Activated T-cell treated with anti-CD3 and anti-CD28 coated beads for 1 hour (primary cell): ENCODE results near the gene LPIN1.

Source experiments
- DNase-seq: peaks from one replicate; pipeline ENCODE4 v3.0.0-alpha.2; 2020; ENCODE audit warnings: low read depth

LPIN1 gene, protein sequence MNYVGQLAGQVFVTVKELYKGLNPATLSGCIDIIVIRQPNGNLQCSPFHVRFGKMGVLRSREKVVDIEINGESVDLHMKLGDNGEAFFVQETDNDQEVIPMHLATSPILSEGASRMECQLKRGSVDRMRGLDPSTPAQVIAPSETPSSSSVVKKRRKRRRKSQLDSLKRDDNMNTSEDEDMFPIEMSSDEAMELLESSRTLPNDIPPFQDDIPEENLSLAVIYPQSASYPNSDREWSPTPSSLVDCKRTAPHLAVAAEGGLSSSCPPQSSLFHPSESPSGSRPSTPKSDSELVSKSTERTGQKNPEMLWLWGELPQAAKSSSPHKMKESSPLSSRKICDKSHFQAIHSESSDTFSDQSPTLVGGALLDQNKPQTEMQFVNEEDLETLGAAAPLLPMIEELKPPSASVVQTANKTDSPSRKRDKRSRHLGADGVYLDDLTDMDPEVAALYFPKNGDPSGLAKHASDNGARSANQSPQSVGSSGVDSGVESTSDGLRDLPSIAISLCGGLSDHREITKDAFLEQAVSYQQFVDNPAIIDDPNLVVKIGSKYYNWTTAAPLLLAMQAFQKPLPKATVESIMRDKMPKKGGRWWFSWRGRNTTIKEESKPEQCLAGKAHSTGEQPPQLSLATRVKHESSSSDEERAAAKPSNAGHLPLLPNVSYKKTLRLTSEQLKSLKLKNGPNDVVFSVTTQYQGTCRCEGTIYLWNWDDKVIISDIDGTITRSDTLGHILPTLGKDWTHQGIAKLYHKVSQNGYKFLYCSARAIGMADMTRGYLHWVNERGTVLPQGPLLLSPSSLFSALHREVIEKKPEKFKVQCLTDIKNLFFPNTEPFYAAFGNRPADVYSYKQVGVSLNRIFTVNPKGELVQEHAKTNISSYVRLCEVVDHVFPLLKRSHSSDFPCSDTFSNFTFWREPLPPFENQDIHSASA

DNA sequence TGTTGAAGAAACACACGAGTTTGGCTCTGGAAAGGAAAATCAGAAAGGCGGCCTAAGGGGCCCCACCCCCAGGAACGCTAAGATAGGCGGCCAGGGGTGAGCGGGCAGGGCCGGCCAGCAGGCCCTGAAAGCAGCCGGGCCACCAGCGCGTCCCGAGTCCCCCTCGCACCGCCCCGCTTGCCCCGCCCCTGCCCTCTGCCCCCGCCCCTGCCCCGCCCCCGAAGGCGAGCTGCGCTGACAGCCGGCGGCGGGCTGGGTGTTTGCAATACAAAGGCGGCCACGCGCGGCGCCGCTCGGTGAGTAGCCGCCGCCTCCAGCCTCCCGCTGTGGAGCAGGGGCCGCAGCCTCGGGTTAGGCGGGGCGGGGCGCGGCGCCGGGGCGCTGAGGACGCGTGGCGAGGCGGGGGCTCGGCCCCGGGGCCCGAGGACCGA lies at the start of gene LPIN1:
LPIN1 (plus strand) TSS at position 257 of the 431 bp plus-strand sequence. CDS start 18,910 bp downstream, outside the sequence.
- peak; percentile 88 for DNase-seq

DNA sequence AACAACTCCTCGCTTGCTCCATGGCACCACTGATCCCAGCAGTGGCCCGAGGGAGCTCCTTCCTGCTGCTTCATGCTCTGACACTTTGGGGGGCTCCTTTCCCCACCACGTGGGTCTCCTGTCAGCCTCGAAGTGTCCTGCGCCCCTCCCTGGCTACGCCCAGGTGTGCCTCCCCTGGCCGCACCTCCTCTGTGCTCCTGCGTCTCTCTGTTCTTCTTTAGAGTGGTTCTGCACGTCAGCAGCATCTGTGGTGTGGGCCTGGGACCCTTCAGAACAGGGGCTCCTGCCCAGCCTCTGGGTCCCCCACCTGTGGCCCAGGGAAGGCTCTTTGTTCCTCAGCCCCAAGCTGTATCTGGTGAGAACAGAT lies 49.7 kb upstream of the LPIN1 start:
- DNase-seq = no peak

DNA sequence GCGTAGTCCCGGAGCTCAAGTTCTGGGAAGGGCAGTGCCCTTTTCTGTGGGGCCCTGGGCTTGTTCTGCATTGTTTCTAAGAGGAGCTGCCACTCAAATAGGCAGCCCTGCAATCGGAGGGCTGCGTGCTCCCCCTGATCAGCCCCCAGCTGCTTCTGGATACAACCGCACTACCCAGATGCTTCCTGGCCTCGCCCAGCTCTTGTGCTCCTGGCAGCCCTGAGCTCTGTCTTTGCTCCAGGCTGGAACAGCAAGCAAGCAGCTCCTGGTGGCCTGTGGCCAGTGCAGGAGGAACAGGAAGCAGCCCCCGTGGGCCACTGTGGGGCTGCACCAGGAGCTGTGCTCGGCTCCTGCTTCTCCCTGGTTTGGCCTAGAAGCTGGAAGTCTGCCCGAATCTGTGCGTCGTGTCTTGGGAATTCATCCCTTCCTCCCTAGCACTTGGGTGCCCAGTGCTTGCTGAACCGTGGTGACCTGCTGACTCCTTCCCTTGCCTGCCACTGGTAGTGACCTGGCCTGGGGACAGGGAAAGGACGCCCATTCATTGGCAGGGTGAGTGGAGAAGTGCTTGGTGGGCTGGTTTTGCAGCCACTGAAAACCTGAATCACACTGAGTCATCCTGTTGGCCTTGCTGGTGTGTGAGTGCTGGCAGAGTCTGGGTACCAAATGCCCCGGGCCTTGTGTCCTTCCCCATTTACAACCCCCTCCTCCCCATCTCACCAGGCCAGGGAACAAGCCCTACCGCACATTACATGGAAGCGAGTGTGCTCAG lies 49.1 kb upstream of the LPIN1 start:
- no peak for DNase-seq

DNA sequence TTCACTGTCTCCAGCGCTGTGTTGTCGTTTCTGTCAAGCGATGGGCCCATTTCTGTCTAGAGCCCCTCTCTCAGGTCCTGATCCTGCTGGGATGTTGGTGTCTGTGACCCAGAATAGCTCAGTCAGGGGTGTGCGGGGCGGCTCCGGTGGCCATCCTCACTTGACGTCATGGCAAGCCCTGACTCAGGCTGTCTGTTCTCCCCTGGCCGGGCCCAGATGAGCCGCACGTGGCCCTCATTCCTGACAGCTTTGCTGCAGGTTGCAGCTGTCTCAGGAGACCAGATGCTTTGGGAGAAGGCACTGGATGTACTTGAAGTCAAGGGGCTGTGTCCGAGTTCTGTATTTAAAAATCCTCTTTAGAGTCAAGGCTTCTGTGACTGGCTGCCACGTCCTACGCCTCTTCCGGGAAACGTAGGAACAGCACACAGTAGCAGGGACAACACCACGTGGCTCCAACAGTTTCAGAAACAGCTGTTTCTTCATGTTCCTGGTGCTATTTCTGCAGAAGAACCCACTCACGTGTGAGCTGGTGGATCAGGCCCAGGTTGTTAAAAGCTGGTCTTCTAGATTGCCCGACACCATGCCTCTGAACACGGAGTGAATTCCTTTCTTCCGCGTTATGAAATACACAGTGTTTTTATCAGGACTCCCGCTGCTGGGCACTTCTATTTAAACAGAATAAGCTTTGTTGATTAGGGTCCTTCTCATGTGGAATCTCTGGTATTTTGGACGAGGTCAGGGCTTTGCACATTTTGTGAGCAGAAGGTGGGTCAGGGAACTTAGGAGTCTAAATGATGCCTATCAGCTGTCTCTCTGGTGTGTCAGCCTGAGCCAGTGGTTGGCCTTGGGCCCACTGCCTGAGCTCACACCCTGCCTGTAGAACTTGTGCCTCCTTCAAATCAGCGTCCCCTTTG lies 48.2 kb upstream of the LPIN1 start:
- no peak for DNase-seq

DNA sequence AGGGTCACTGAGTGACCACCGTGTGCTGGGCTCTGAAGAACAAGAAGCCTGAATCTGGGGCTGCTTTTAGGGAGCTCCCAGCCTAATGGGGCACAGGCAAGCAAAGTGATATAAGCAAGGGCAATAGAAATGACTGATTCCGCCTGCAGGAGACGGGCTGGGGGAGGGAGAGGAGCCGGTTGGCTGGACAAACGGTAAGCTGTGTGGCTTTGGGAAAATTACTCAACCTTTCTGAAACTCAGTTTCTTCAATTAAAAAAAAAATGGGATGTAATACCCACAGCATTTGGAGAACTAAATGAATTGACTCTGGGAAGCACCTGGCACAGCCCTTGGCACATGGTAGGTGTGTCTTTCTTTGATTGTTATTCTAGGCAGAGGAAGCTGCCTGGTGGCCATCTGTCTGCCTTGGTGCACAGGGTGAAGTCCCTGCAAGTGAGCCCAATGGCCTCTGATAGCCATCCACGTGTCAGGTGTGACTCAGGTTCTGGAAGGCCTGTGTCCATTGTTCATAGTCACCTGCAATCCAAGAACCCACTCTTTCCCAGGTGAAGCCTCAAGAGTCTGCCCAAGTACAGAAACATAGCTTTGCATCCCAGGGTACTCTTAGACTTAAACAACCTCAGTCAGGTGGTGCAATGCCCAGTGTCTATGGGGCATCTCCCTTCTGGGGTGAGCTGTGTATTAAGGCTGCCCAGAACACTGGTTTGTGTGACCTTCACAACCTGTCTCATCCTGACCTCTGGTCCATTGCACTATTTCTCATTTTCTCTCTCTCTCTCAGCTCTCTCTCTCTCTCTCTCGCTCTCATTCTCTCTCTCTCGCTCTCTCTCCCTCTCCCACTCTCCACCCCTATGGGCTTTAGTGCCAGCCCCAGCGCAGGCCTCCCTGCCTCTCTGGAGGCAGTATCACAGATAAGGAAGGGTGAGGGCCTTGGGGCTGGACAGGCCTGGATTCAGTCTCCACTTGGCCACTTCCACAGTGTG lies 46.5 kb upstream of the LPIN1 start:
- DNase-seq = no peak

DNA sequence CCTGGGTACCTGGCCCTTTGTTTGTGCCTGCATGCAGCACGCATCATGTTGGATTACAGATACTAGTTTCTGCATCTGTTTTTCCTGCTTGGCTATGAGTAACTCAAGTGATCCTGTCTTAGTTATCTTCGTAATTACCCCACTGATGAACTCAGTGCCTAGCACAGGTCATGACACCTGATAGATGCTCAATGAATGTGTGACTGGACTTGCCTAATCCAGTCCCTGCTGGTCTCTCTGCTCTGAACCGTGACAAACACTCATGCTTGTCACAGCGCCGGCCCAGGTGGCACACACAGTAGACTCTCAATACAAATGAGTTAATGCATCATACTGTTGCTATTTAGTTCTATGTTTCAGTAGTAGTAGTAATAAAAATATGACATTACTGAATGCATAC lies 45.2 kb upstream of the LPIN1 start:
- no peak for DNase-seq

DNA sequence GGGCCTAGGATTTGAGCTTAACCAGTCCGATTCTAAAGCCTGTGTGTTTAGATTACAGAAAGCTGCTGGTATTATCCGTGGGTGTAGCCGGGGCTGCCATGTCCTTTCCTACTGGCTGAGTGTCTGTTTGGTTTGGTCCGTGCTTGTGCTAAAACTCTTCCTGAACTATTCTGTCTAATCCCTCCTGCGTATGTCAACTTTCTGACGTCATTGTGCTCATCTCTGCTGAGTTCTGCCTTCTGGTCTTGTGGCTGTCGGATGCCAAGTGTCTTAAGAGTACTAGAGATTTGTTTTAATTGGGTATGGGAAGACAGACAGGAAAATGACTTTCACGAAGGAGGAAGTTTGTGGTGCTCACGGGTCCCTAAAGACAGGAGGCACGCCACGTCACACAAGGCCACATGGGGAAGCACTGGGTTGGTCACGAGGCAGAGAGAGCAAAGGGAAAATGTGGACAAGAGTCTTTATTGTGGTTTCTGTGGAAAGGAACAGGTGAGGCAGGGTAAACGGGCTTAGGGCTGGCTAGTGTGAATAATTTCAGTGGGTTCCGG lies 44.6 kb upstream of the LPIN1 start:
- DNase-seq = no peak

DNA sequence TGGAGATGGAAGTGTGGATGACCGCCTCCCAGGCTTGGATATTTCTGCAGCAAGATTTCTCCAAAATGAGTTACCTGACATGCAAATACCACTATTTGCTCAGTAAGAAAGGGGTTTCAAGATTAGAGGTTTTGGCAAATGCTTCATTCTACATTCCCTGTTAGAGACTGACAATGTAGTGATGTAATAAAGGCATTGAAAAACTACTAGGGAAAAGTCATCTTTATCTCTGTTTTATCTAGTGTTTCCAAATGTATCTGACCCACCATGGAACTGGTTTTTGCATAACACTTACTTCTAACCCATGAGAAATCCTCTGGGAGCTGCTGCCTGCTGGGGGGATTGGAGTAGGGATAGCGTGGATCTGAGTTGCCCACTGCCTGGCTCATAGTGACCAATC lies 43.5 kb upstream of the LPIN1 start:
- DNase-seq = no peak

DNA sequence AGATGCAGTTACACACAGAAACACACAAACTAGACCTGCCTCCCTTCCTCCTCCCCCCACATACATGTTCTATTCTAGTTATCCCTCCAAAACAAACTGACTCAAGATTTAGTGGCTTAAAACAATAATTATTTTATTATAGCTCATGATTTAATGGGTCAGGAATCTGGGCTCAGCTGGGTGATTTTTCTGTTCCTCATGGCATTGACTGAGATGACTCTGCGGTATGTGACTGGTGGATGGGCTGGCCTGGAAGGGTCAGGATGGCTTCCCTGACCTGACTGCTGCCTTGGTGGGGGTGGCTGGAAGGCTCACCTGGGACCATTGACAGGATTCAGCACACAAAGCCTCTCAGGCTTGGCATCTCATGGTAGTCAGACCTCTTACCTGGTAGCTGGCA lies 42.7 kb upstream of the LPIN1 start:
- DNase-seq = no peak

DNA sequence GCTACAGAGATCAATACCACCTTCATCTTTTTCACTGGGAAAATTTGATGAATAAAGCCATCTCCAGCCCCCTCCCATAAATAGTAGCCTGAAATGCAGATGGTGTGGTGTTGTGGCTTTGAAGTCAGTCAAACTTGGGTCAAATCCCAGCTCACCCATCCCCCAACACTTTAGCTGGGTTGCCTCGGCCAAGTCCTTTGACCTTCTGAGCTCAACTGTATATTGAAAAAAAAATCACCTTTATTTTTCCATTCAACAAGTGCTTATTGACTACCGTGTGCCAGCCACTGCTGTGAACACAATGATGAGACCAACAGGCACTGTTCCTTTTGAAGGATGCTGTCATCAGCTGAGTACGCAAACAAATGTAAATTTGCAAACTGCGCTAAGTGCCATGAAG lies 41.4 kb upstream of the LPIN1 start:
- no peak for DNase-seq

DNA sequence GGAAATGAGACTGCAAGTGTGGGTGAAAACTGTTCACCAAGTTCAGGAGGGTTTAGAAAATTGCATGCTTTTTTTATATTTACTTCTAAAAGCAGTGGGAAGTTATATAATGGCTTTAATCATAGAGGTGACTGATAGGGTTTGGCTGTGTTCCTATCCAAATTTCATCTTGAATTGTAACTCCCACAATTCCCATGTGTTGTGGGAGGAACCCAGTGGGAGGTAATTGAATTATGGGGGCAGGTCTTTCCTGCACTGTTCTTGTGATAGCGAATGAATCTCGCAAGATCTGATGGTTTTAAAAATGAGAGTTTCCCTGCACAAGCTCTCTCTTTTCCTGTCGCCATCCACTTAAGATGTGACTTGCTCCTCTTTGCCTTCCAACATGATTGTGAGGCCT lies 40.7 kb upstream of the LPIN1 start:
- no peak for DNase-seq

DNA sequence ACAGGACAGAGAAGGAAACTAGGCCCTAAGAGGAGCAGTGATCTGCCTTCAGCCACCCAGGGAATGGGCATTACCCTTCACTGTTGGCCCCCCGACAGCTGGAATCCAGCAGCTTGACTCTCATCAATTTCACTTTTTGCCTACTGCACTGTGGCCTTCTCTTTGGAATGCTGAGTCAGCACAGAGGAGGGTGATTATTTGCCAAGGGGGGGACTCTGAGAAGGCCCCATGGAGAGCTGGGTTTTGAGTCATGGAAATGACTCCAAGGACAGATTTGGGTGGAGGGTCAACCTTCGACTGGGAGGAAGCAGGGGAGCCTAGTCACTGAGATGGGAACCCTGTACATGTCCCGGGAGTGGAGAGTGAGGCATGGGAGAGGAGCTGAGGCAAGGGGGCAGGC lies 38.3 kb upstream of the LPIN1 start:
- no peak for DNase-seq

DNA sequence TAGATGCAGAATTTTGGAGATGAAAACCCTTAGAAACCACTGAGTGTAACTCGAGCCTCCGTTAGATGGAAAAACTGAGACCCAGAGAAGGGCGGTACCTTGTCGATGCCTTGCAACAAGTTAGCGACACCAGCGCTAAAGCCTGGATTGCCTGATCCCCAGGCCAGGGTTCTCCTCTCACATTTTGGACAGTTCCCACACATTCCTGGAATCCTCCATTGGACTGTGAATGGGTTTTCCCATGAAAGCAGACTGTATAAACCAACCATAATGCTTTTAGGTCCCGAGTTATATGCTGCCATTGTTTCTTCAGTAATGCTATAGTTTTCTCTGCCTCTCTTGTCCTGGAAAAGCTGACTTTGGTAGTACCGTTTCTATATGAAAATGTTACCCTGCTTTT lies 37.1 kb upstream of the LPIN1 start:
- no peak for DNase-seq

DNA sequence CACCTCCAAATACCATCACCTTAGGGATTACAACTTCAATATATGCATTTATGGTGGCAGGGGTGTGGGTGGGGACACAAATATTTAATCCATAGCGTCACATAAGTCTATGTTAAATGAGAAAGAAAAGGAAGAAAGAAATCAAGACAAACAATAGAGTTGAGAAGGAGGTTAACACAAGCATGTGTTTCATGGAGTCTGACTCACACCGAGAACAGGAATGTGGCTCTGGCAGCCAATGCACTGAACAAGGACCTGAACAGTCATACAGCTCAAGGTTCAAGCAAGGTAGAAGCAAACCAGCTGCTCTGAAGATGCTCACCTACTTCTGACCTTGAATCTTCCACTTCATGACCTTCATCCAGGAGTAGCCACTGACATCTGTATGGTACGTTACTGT lies 36.2 kb upstream of the LPIN1 start:
- no peak for DNase-seq

DNA sequence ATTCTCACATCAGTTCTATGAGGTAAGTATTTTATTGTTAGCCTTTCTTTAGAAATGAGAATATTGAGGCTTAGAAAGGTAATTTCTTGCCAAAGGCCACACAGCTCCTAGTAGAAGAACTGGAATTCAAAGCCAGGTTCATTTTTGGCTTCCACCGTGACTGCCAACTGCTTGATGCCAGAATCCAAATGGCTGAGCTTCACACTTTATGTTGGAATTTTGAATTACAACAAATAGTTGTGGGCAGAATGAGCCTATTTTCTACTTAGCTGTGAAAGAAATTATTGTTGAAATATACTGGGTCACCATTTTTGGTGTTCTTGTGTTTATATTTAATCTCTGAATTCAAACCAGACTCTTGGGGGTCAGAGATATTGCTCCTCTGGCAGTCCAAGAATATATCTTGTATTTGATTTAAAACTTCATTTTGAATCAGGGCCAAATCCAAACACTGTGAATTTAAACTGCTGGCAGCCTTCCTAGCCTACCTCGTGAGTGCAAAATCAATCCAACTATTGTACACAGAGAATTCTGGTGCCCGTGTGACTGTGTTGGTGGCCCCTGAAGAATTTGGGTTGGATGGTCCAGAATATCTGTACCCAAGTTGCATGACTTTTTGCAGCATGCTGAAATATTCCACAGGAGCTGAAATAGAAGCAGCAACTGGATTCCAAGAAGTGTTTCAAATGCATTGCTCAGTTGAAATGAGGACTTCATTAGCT lies 35.6 kb upstream of the LPIN1 start:
- DNase-seq = no peak

DNA sequence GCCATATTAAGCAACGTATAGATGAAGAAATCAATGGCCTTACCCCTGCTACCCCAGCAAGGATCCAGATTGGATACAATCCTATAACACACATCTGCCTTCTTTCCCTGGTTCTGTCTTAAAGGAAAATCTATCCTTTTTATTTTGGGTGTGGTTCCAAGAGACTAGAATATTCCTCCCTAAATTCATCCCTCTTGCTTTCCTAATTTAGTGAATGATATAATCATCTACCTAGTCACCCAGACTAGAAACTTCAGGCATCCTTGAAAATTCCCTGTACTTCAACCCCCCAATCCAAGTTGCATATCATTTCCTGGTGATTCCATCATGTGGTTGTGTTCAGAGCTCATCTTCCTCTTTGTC lies 35.1 kb upstream of the LPIN1 start:
- no peak for DNase-seq

DNA sequence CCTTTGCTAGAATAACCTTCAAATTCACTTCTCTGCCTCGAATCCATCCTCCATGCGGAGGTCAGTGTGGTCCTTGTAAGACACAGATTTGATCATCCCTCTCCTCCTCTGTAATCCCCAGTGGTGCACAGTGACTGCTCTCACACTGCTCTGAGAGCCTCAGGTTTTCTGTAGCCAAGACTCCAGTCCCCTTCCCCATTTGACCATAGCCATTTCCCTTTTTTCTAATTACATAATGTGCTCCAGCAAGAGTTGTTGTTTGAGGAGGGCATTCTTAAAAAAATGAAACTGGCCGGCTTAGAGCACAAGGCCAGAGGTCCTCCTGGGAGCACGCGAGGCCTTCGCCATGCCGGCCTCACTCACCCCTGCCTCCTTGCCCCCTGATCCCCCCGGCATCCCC lies 34.7 kb upstream of the LPIN1 start:
- DNase-seq = no peak

DNA sequence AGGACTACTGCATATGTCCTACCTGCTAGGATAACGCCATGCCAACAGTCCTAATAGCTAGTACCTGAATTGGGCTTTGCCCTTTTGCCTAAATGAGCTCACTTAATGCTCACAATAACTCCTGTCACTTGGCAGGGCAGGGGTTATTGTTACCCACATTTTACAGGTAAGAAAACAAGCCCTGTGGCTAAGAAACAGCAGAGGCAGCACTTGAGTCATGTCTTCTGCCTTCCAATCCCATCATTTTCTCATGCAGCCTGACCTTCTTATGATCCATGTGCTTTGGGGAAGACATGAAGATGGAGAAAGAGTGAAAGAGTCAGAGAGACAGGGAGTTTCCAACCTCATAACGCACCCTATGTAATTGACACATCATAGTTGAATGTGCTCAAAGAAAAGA lies 33.6 kb upstream of the LPIN1 start:
- DNase-seq = no peak

DNA sequence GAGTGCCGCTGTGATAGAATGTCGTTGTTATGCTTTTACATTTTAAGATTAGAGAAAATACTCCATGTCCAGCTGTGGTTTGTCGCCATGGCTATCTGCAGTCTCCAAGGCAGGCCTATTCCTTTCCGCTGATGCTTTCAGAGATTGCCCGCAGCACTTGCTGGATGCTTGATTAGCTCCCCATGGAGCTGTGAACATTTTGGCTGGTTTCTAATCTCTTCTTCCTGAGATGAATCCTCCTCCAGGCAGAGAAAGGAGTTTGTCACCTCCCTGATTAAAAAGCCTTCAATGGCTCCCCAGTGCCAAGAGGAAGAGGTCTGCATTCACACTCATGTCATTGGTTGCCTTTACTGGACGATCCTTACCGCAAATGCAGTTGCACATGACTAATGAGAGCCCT lies 32.6 kb upstream of the LPIN1 start:
- no peak for DNase-seq
